CD8-positive, alpha-beta memory T cell (primary cell): ENCODE measurements around the gene TSSC4. TPM values are rescaled to one million over a fixed set of nuclear protein-coding genes. Genes with fewer than 3 reads are reported as not detected.
"Not testable (repeated sequence)": the region's sequence is repeated elsewhere in the genome, so short reads cannot be mapped to it uniquely, and the experiment has no call there.

ENCODE experiments used
- CTCF ChIA-PET: fragments of 350-600 bp; sonication (Branson Sonifier 250); formaldehyde crosslinking; loops from one replicate; lab custom pipeline; 2021; ENCODE audit warnings: antibody characterized with exemption; lab: Charles Lee
- POLR2A ChIA-PET: fragments of 350-600 bp; sonication (Branson Sonifier 250); formaldehyde crosslinking; loops from one replicate; lab custom pipeline; 2021; ENCODE audit warnings: antibody characterized with exemption; lab: Charles Lee
- DNase-seq, 5 donors: peaks; one replicate each; pipeline versions ENCODE4 v3.0.0 to v3.0.0-alpha.2; 2020 to 2022; ENCODE audit warnings: mixed read lengths in 1 of 5
- H3K27ac ChIP-seq: one replicate; pipeline ENCODE4 v1.7.0; 2013; ENCODE audit warnings: low read depth, mild to moderate bottlenecking, low read length, moderate library complexity
- H3K27me3 ChIP-seq: 2 replicates; pipeline ENCODE4 v1.7.0; 2013; ENCODE audit warnings: low read length, mild to moderate bottlenecking; ENCODE audit not compliant: insufficient read depth, poor library complexity, severe bottlenecking
- H3K36me3 ChIP-seq: 2 replicates; pipeline ENCODE4 v1.7.0; 2013; ENCODE audit warnings: mild to moderate bottlenecking, low read length, moderate library complexity; ENCODE audit not compliant: insufficient read depth
- H3K4me1 ChIP-seq: 2 replicates; pipeline ENCODE4 v1.7.0; 2013; ENCODE audit warnings: mild to moderate bottlenecking, low read length, moderate library complexity; ENCODE audit not compliant: insufficient read depth
- H3K4me3 ChIP-seq: 2 replicates; pipeline ENCODE4 v1.7.0; 2013; ENCODE audit warnings: mild to moderate bottlenecking, low read length
- H3K9me3 ChIP-seq: 2 replicates; pipeline ENCODE4 v1.7.0; 2013; ENCODE audit warnings: mild to moderate bottlenecking, low read length
- H3K27ac Mint-ChIP-seq, 8 donors: one replicate each; pipeline ENCODE4 v1.8.0; 2020 to 2021; ENCODE audit warnings: mixed read lengths in 8 of 8, mild to moderate bottlenecking in 6 of 8, inconsistent platforms in 3 of 8, moderate library complexity in 3 of 8
- H3K27me3 Mint-ChIP-seq, 2 donors: one replicate each; pipeline ENCODE4 v1.8.0; 2020 to 2021; ENCODE audit warnings: mixed read lengths in 2 of 2, mild to moderate bottlenecking in 1 of 2, moderate library complexity in 1 of 2
- H3K36me3 Mint-ChIP-seq, 3 donors: one replicate each; pipeline ENCODE4 v1.8.0; 2020 to 2021; ENCODE audit warnings: mixed read lengths in 3 of 3, inconsistent platforms in 1 of 3, mild to moderate bottlenecking in 1 of 3
- H3K4me1 Mint-ChIP-seq, 3 donors: one replicate each; pipeline ENCODE4 v1.8.0; 2020 to 2021; ENCODE audit warnings: mixed read lengths in 3 of 3, inconsistent platforms in 1 of 3, mild to moderate bottlenecking in 1 of 3
- H3K4me3 Mint-ChIP-seq, 7 donors: one replicate each; pipeline ENCODE4 v1.8.0; 2020 to 2021; ENCODE audit warnings: mixed read lengths in 7 of 7, mild to moderate bottlenecking in 6 of 7, moderate library complexity in 4 of 7, inconsistent platforms in 2 of 7
- H3K9me3 Mint-ChIP-seq, 5 donors: one replicate each; pipeline ENCODE4 v1.8.0; 2020 to 2022; ENCODE audit warnings: mixed read lengths in 5 of 5, mild to moderate bottlenecking in 3 of 5, moderate library complexity in 2 of 5, inconsistent platforms in 1 of 5
- polyA plus RNA-seq: library from polyadenylated mRNA; unstranded; fragments of 300-500 nt; fragmentation: Illumina TruSeq; gene quantifications from one replicate; pipeline ENCODE4 v1.2.3, GENCODE V29; 2021
- total RNA-seq, 2 experiments: library from RNA; stranded (reverse); gene quantifications; one replicate each; pipeline ENCODE4 v1.2.3, GENCODE V29; 2021

TSSC4 gene
- total and polyA plus RNA-seq, 3 experiments from 2014 or later, result 79.6 to 85.6 (median 84.1) TPM

GRCh38 chr11:2360081-2360642 is 40.4 kb upstream of the TSSC4 start:
- no peak overlapping the region for H3K4me3 Mint-ChIP-seq
- H3K27ac ChIP-seq, result no peak overlapping the region
- H3K4me3 ChIP-seq, result no peak overlapping the region

DNA sequence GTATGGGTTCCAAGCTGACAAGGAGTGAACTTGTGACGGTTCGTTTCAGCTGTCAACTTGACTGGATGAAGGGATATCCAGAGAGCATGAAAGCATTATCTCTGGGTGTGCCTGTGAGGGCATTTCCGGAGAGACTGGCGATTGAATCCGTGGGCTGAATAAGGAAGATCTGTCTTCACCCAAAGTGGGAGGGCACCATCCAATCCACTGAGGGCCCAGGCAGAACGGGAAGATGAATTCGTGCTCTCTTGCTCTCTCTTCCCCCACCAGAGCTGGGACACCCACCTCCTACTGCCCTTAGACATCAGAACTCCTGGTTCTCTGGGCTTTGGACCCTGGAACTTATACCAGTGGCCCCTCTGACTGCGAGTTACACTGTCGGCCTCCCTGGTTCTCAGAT is 39.0 kb upstream of the TSSC4 start:
- Mint-ChIP-seq H3K27me3 (peaks cover 0 to 2% of the 10 kb centered on the region in 2 donors), H3K36me3 (no peaks in the 10 kb centered on the region), H3K27ac (peak overlapping the region in 1 of 8 donors; percentile 42), H3K4me3 (no peak overlapping the region), H3K9me3 (no peaks in the 10 kb centered on the region), H3K4me1 (no peaks in the 10 kb centered on the region)
- Histone ChIP-seq H3K9me3 (no peaks in the 10 kb centered on the region), H3K4me1 (no peaks in the 10 kb centered on the region), H3K4me3 (no peak overlapping the region), H3K36me3 (no peaks in the 10 kb centered on the region), H3K27ac (no peak overlapping the region), H3K27me3 (no peaks in the 10 kb centered on the region)
- no peak for DNase-seq
- ChIA-PET CTCF (interaction anchor here (1.1 kb wide), 1 partner anchor 50 kb away, joined by 3 read pairs; no protein-coding TSS in a partner anchor), POLR2A (no interaction called here)

More at GRCh38 chr11:2360081-2360642, 40.4 kb upstream of the TSSC4 start:
- Histone ChIP-seq H3K9me3 (no peaks in the 10 kb centered on the region), H3K4me1 (no peaks in the 10 kb centered on the region), H3K36me3 (no peaks in the 10 kb centered on the region), H3K27me3 (no peaks in the 10 kb centered on the region)
- no peak overlapping the region for H3K27ac Mint-ChIP-seq
- H3K4me1 Mint-ChIP-seq, result no peaks in the 10 kb centered on the region
- ChIA-PET POLR2A (no interaction called here), CTCF (no interaction called here)
- H3K36me3 Mint-ChIP-seq, result no peaks in the 10 kb centered on the region
- no peak for DNase-seq
- no peaks in the 10 kb centered on the region for H3K9me3 Mint-ChIP-seq
- peaks cover 0 to under 1% of the 10 kb centered on the region in 2 donors for H3K27me3 Mint-ChIP-seq

- DNase-seq, result no peak
- ChIA-PET POLR2A (no interaction called here), CTCF (interaction anchor here (1.2 kb wide), 1 partner anchor 38 kb away, joined by 4 read pairs; the partner anchor contains the start of gene TSSC4)
- no peaks in the 10 kb centered on the region for H3K27me3 ChIP-seq
- Mint-ChIP-seq H3K27ac (no peak overlapping the region), H3K36me3 (no peaks in the 10 kb centered on the region), H3K4me3 (no peak overlapping the region), H3K9me3 (no peaks in the 10 kb centered on the region), H3K27me3 (peaks cover 0 to 2% of the 10 kb centered on the region in 2 donors), H3K4me1 (no peaks in the 10 kb centered on the region)
- no peaks in the 10 kb centered on the region for H3K4me1 ChIP-seq
- no peak overlapping the region for H3K4me3 ChIP-seq
- no peak overlapping the region for H3K27ac ChIP-seq
- no peaks in the 10 kb centered on the region for H3K9me3 ChIP-seq
- H3K36me3 ChIP-seq, result no peaks in the 10 kb centered on the region
These were observed 38.1 kb upstream of the TSSC4 start for GRCh38 chr11:2362414-2362813.

DNA sequence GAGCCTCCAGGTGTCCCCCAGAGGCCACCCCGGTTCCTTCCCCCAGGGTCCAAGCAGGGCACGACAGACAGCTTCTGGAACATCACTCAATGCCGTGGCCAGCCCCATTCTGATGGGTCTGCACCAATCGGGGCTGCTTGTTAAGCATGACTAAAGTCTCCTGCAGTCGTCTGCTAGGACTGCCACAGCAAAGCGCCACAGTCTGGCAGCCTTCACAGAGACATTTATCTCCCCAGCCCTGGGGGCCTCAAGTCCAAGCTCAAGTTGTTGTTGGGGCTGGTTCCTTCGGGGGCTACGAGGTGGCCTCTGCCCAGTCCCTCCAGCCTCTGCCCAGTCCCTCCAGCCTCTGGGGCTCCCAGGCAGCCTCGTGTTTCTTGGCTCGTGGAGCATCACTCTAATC is 37.4 kb upstream of the TSSC4 start:
- no peaks in the 10 kb centered on the region for H3K4me1 ChIP-seq
- CTCF ChIA-PET, result interaction anchor here (1.2 kb wide), 1 partner anchor 37 kb away, joined by 4 read pairs; the partner anchor contains the start of gene TSSC4
- no peak overlapping the region for H3K27ac Mint-ChIP-seq

GRCh38 chr11:2363577-2364370 is 36.8 kb upstream of the TSSC4 start:
- H3K4me1 ChIP-seq, result no peaks in the 10 kb centered on the region
- Mint-ChIP-seq H3K4me1 (no peaks in the 10 kb centered on the region), H3K4me3 (no peak overlapping the region), H3K27ac (no peak overlapping the region), H3K27me3 (peaks cover 0 to 2% of the 10 kb centered on the region in 2 donors), H3K9me3 (no peaks in the 10 kb centered on the region), H3K36me3 (no peaks in the 10 kb centered on the region)
- H3K9me3 ChIP-seq, result no peaks in the 10 kb centered on the region
- no peak overlapping the region for H3K27ac ChIP-seq
- no peak for DNase-seq
- ChIA-PET POLR2A (no interaction called here), CTCF (no interaction called here)
- H3K27me3 ChIP-seq, result no peaks in the 10 kb centered on the region
- no peak overlapping the region for H3K4me3 ChIP-seq
- no peaks in the 10 kb centered on the region for H3K36me3 ChIP-seq

More for the DNA sequence above, 37.4 kb upstream of the TSSC4 start:
- H3K36me3 ChIP-seq, result no peaks in the 10 kb centered on the region
- Mint-ChIP-seq H3K4me3 (no peak overlapping the region), H3K27me3 (peaks cover 0 to 2% of the 10 kb centered on the region in 2 donors), H3K9me3 (no peaks in the 10 kb centered on the region), H3K4me1 (no peaks in the 10 kb centered on the region), H3K36me3 (no peaks in the 10 kb centered on the region)
- no peaks in the 10 kb centered on the region for H3K9me3 ChIP-seq
- POLR2A ChIA-PET, result no interaction called here
- H3K4me3 ChIP-seq, result no peak overlapping the region
- H3K27ac ChIP-seq, result no peak overlapping the region
- H3K27me3 ChIP-seq, result no peaks in the 10 kb centered on the region
- DNase-seq, result no peak

GRCh38 chr11:2364386-2364785 is 36.2 kb upstream of the TSSC4 start:
- H3K27me3 ChIP-seq, H3K27ac Mint-ChIP-seq, H3K4me1 ChIP-seq, H3K4me1 Mint-ChIP-seq, H3K27ac ChIP-seq, H3K27me3 Mint-ChIP-seq, H3K36me3 ChIP-seq, H3K4me3 Mint-ChIP-seq, H3K9me3 ChIP-seq, H3K9me3 Mint-ChIP-seq, DNase-seq, H3K4me3 ChIP-seq, H3K36me3 Mint-ChIP-seq, POLR2A ChIA-PET, CTCF ChIA-PET: not testable (repeated sequence)

- H3K4me3 ChIP-seq, result no peak overlapping the region
- Mint-ChIP-seq H3K4me1 (no peaks in the 10 kb centered on the region), H3K27me3 (peaks cover 0 to 3% of the 10 kb centered on the region in 2 donors), H3K4me3 (no peak overlapping the region), H3K9me3 (no peaks in the 10 kb centered on the region), H3K36me3 (no peaks in the 10 kb centered on the region), H3K27ac (no peak overlapping the region)
- DNase-seq, result no peak
- ChIA-PET CTCF (no interaction called here), POLR2A (interaction anchor here (0.6 kb wide), 1 partner anchor 85 kb away, joined by 4 read pairs; no protein-coding TSS in a partner anchor)
- no peaks in the 10 kb centered on the region for H3K4me1 ChIP-seq
- H3K9me3 ChIP-seq, result no peaks in the 10 kb centered on the region
- no peak overlapping the region for H3K27ac ChIP-seq
- H3K27me3 ChIP-seq, result no peaks in the 10 kb centered on the region
- H3K36me3 ChIP-seq, result no peaks in the 10 kb centered on the region
These were observed 34.9 kb upstream of the TSSC4 start for GRCh38 chr11:2365571-2366210.

DNA sequence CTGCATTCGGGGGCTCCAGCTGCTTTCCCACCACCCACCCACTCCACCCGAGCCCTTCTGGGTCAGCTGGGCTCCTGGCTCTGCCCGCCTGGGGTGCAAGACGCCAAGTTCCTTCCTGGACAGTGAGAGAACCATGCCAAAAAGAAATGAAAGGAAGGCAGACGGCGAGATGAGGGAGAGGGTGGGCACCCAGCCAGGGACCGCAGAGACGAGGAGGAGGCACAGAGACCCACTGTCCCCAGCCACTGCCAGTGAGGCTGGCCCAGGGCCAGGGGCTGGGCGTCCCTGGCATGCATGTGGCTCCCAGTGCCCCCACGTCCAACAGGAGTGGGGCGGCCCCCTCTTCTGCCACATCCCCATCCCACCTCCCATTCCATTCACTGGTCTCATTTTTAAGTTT is 34.3 kb upstream of the TSSC4 start:
- no peaks in the 10 kb centered on the region for H3K9me3 Mint-ChIP-seq
- H3K36me3 Mint-ChIP-seq, result no peaks in the 10 kb centered on the region
- H3K27me3 Mint-ChIP-seq, result peaks cover 0 to 3% of the 10 kb centered on the region in 2 donors
- Histone ChIP-seq H3K27ac (no peak overlapping the region), H3K9me3 (no peaks in the 10 kb centered on the region), H3K4me3 (no peak overlapping the region), H3K4me1 (no peaks in the 10 kb centered on the region), H3K27me3 (no peaks in the 10 kb centered on the region), H3K36me3 (no peaks in the 10 kb centered on the region)
- H3K27ac Mint-ChIP-seq, result no peak overlapping the region
- ChIA-PET POLR2A (interaction anchor here (0.6 kb wide), 1 partner anchor 86 kb away, joined by 4 read pairs; no protein-coding TSS in a partner anchor), CTCF (no interaction called here)
- H3K4me1 Mint-ChIP-seq, result no peaks in the 10 kb centered on the region
- DNase-seq, result no peak
- no peak overlapping the region for H3K4me3 Mint-ChIP-seq
